Neural progenitor cell (in vitro differentiated cells): ENCODE results near the gene GPR162.

Experiments
- CTCF ChIP-seq: fragments of 200-600 bp; sonication (generic); IDR thresholded peaks from 2 replicates; pipeline ENCODE4 v1.5.1; 2017; ENCODE audit warnings: antibody characterized with exemption, mild to moderate bottlenecking
- EZH2 ChIP-seq: fragments of 200-600 bp; sonication (generic); IDR thresholded peaks from 2 replicates; pipeline ENCODE4 v1.6.1; 2017; ENCODE audit warnings: antibody characterized with exemption, mild to moderate bottlenecking, moderate library complexity

- no peak for TF ChIP-seq EZH2
- no peak for TF ChIP-seq CTCF
These were observed 33.7 kb downstream of the GPR162 start for GRCh38 chr12:6855322-6855721.
